ENCODE results near the gene TTC7B. TPM values are rescaled to one million over a fixed set of nuclear protein-coding genes. Genes with fewer than 3 reads are reported as not detected.

TTC7B gene
- total RNA-seq, 1 experiment from 2014 or later, result 70.6 TPM

DNA sequence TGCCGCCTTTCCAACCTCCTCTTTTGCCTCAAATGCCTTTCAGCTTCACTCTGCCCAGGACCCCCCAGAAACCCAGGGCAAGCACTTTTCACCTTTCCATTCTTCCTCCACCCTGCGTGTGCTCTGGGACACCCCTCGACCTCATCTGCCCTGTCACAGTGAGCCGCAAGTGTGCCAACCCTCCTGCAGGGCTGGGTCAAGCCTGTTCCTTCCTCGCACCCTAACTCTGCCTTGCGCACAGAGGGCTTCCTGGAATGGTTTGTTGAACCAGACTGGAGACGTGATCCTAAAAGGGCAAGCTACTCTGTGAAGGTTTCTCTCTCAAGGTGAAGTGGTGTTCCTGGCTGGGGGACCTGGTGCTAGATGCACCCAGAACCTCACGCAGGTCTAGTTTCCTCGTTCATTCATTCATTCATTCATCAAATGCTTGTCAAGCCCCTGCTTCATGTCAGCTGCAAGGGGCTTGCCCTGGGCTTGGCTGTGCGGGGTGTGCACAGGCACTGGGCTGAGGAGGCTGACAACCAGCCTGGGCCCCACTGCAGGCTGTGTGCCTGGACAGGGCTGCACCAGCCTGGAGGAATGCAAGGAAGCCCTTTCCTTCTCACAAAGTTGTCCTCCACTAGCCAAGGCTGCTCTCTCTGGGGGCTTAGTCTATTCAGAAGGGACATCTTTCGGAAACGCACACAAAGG is 232.2 kb downstream of the TTC7B start:
- intact Hi-C loops (cut with micrococcal nuclease), result no loop called here
- Histone ChIP-seq H3K79me2 (ENCODE audit: insufficient read depth, low read length) (no peaks in the 10 kb centered on the region), H3K27ac (ENCODE audit: low read depth, low read length) (no peak overlapping the region), H3K4me3 (replicated peaks in 1 of 2; ENCODE audit: low read depth in 1 of 2, low read length in 2 of 2) (no peak overlapping the region), H3K4me1 (ENCODE audit: control insufficient read depth in 1 of 2, insufficient read depth in 2 of 2, low read length in 2 of 2) (no peaks in the 10 kb centered on the region), H2AFZ (ENCODE audit: low read depth, low read length, poor library complexity, severe bottlenecking) (no peak overlapping the region), H3K9ac (ENCODE audit: low read length) (no peak overlapping the region), H3K9me2 (ENCODE audit: insufficient read depth) (no peaks in the 10 kb centered on the region), H3K27me3 (ENCODE audit: insufficient read depth, low read length) (no peaks in the 10 kb centered on the region), H3K9me3 (ENCODE audit: control insufficient read depth in 1 of 2, insufficient read depth in 1 of 2, low read depth in 1 of 2, low read length in 2 of 2) (no peaks in the 10 kb centered on the region), H3K4me2 (ENCODE audit: low read length) (no peak overlapping the region), H4K20me1 (ENCODE audit: insufficient read depth) (no peaks in the 10 kb centered on the region; the same call in 1 of the 2 replicates), H3K36me3 (ENCODE audit: control insufficient read depth in 1 of 2, insufficient read depth in 2 of 2, low read length in 2 of 2) (no peaks in the 10 kb centered on the region)
- no peak for TF ChIP-seq TCF7L2 (IDR thresholded peaks at IDR 0.05; ENCODE audit: borderline replicate concordance, extremely low read depth, insufficient read depth, insufficient read length)
- TF ChIP-seq RAD21 (IDR thresholded peaks at IDR 0.05; ENCODE audit: low read depth), result no peak
- TF ChIP-seq EZH2 (IDR thresholded peaks at IDR 0.05), result no peak
- no peak for TF ChIP-seq JUND (IDR thresholded peaks at IDR 0.05)
- CTCF ChIA-PET, result no interaction called here
- ATAC-seq (no peak), DNase-seq (ENCODE audit: low read depth, low spot score) (no peak)
- no TSS peak for BruUV-seq (replicated peaks)
- POLR2A ChIA-PET, result no interaction called here
- RAD21 ChIA-PET (ENCODE audit: low non-redundant PET in 1 of 2, low total read pairs in 2 of 2, uncharacterized antibody in 2 of 2, unreplicated experiment in 2 of 2), result no interaction called here

- H3K36me3 ChIP-seq (ENCODE audit: control insufficient read depth in 1 of 2, insufficient read depth in 2 of 2, low read length in 2 of 2), result no peaks in the 10 kb centered on the region
- CTCF ChIA-PET, result no interaction called here
- no peak overlapping the region for H2AFZ ChIP-seq (ENCODE audit: low read depth, low read length, poor library complexity, severe bottlenecking)
- RAD21 ChIA-PET (ENCODE audit: low non-redundant PET in 1 of 2, low total read pairs in 2 of 2, uncharacterized antibody in 2 of 2, unreplicated experiment in 2 of 2), result no interaction called here
- H3K27ac ChIP-seq (ENCODE audit: low read depth, low read length), result no peak overlapping the region
- no peak overlapping the region for H3K4me3 ChIP-seq (replicated peaks in 1 of 2; ENCODE audit: low read depth in 1 of 2, low read length in 2 of 2)
- POLR2A ChIA-PET, result no interaction called here
- no peaks in the 10 kb centered on the region for H3K4me1 ChIP-seq (ENCODE audit: control insufficient read depth in 1 of 2, insufficient read depth in 2 of 2, low read length in 2 of 2)
- H3K9ac ChIP-seq (ENCODE audit: low read length), result no peak overlapping the region
- no peak for TF ChIP-seq EZH2 (IDR thresholded peaks at IDR 0.05)
- TF ChIP-seq, protein P1, sequence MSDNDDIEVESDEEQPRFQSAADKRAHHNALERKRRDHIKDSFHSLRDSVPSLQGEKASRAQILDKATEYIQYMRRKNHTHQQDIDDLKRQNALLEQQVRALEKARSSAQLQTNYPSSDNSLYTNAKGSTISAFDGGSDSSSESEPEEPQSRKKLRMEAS (IDR thresholded peaks at IDR 0.05), result no peak
- TF ChIP-seq ELF1 (IDR thresholded peaks at IDR 0.05; ENCODE audit: borderline replicate concordance, low read depth), result no peak
- no peak for TF ChIP-seq ZNF274 (IDR thresholded peaks at IDR 0.05; ENCODE audit: low read depth, low read length)
- TF ChIP-seq CEBPB (IDR thresholded peaks at IDR 0.05; ENCODE audit: low read depth), result no peak
- TF ChIP-seq, protein P2, sequence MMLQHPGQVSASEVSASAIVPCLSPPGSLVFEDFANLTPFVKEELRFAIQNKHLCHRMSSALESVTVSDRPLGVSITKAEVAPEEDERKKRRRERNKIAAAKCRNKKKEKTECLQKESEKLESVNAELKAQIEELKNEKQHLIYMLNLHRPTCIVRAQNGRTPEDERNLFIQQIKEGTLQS (IDR thresholded peaks at IDR 0.05), result no peak
- H3K4me2 ChIP-seq (ENCODE audit: low read length), result no peak overlapping the region
- no peaks in the 10 kb centered on the region for H4K20me1 ChIP-seq (ENCODE audit: insufficient read depth)
- no peak for DNase-seq (ENCODE audit: low read depth, low spot score)
- H3K9me3 ChIP-seq (ENCODE audit: control insufficient read depth in 1 of 2, insufficient read depth in 1 of 2, low read depth in 1 of 2, low read length in 2 of 2), result no peaks in the 10 kb centered on the region
- intact Hi-C loops (cut with micrococcal nuclease), result no loop called here
- H3K9me2 ChIP-seq (ENCODE audit: insufficient read depth), result no peaks in the 10 kb centered on the region
- no peak for ATAC-seq
- H3K79me2 ChIP-seq (ENCODE audit: insufficient read depth, low read length), result no peaks in the 10 kb centered on the region
- no peaks in the 10 kb centered on the region for H3K27me3 ChIP-seq (ENCODE audit: insufficient read depth, low read length)
- no TSS peak for BruUV-seq (replicated peaks)
Measured at GRCh38 chr14:90583427-90583826, 232.8 kb downstream of the TTC7B start.
